SU-DHL-6 (cell line): ENCODE data around the gene HBQ1.

Source experiments
- CTCF ChIP-seq: fragments of 200-600 bp; sonication (generic); IDR thresholded peaks from one replicate; pipeline ENCODE4 v1.5.1; 2017; ENCODE audit warnings: antibody characterized with exemption, mild to moderate bottlenecking, low read length, moderate library complexity; ENCODE audit not compliant: insufficient read depth, poor library complexity, severe bottlenecking
- EZH2phosphoT487 ChIP-seq: fragments of 200-600 bp; sonication (generic), shearing (Covaris generic); conservative IDR thresholded peaks from 2 replicates; pipeline ENCODE4 v1.6.1; 2018; ENCODE audit warnings: mild to moderate bottlenecking, antibody characterized with exemption, low read length, moderate library complexity, mixed read lengths

DNA sequence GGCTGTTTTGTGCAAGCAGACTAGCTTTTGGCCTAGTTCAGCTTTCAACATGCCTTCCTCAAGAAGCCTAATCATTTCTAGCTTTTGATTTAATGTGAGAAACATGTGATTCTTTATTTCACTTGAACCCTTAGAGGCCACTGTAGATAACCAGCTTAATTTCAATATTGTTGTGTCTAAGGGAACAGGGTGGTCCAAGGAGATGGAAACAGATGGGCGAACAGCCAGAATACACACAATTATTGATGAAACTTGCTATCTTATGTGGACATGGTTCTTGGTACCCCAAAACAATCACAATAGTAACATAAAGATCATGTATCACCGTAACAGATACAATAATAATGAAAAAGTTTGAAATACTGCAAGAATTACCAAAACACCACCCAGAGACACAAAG, 46.5 kb upstream of the HBQ1 start:
- TF ChIP-seq CTCF (no peak), EZH2phosphoT487 (no peak)
